Ovary (tissue), 3 donors: ENCODE results near the gene OSBPL5.

Source experiments
- CTCF ChIP-seq, 3 donors: fragments of 450-650 bp in 2 of 3; fragments of 200-600 bp in 1 of 3; IDR thresholded peaks; one replicate each; pipeline versions ENCODE4 v1.5.1 to v1.8.0; 2016 to 2022; ENCODE audit warnings: antibody characterized with exemption in 3 of 3, mild to moderate bottlenecking in 1 of 3
- EP300 ChIP-seq: sonication (generic); formaldehyde crosslinking; IDR thresholded peaks from one replicate; pipeline ENCODE4 v1.6.1; 2017; ENCODE audit warnings: antibody characterized with exemption
- POLR2A ChIP-seq: fragments of 450-650 bp; IDR thresholded peaks from one replicate; pipeline ENCODE4 v1.6.1; 2017; ENCODE audit warnings: antibody characterized with exemption, mild to moderate bottlenecking, moderate library complexity
- donor health status: DM: no; HTN: no; CAD: no.

- TF ChIP-seq CTCF (IDR thresholded peaks at IDR 0.05) (no peak), EP300 (no peak), POLR2A (no peak)
Measured at GRCh38 chr11:3108183-3108721, 56.9 kb downstream of the OSBPL5 start.
